CD4-positive, alpha-beta T cell treated with Interleukin-4 for 4 hours (primary cell): Measurements from ENCODE around the gene GATC.

Source experiments
- DNase-seq: peaks from one replicate; pipeline ENCODE4 v3.0.0-alpha.2; 2020

Gene GATC

DNA sequence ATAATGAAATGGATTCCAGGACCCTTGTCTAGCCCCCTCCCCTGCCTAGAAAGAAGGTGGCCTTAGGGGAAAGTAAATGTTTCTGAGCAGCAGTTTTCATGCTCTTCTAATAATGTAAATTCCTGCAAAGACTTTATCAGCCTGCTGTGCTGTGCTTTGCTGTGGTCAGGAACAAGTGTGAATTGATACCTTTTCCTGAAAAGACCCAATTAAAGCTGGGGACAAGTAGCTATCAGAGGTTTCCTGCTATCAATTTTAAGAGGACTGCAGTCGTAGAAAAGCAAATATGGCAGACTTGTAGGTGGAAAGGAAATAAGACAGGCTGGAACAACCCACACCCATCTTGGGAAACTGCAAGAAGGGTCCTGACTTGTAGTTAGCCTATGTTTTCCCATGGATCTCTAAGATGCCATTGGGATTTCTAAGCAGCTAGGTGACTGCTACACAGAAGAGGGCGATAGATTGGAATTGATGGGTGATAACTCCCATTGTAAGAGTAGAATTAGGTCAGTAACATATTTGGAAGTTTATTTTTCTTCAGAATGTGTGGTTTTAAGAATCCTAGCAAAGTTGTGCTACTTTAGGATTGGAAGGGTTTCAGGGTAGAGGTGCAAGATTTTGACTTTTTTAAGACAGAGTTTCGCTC, 52.7 kb downstream of the GATC start:
- no peak for DNase-seq

GRCh38 chr12:120500581-120500980, 54.3 kb downstream of the GATC start:
- no peak for DNase-seq

- no peak for DNase-seq
Measured at GRCh38 chr12:120504587-120504986, 58.3 kb downstream of the GATC start.

GRCh38 chr12:120508537-120508936, 62.3 kb downstream of the GATC start:
- DNase-seq: no peak
